GM18873 (cell line): ENCODE measurements around the gene HMG20B.
"Not testable (repeated sequence)": the region's sequence is repeated elsewhere in the genome, so short reads cannot be mapped to it uniquely, and the experiment has no call there.

ENCODE experiments used
- ATAC-seq: cut with Tn5 transposase; IDR thresholded peaks from one replicate; pipeline ENCODE4 v1.9.1; 2021; ENCODE audit warnings: mild to moderate bottlenecking, moderate library complexity, moderate number of reproducible peaks; ENCODE audit not compliant: unreplicated experiment, low FRiP score

HMG20B gene

DNA sequence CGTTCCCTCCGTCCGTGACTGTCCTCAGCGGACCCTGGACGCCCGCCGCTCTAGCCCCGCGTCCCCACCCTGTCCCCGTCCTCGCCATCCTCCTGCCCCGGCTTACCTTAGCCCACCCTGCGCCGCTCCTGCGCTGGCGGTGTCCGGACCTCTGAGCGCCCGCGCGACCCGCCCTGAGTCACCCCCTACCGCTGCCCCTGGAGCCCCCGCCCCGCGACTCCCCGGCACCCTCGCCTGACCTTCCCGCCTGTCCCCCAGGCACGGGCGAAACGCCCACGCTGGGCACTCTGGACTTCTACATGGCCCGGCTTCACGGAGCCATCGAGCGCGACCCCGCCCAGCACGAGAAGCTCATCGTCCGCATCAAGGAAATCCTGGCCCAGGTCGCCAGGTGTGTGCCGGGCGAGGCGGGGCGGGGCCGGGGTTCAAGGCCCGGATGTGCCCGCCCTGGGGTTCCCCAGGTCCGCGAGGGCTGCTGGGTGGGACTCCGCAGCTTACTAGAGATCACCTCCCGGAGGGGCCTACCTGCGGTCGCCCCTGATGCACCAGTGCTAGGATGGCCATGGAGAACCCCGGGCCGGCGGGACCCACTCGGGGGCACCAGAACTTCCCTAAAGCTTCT lies 5.1 kb downstream of the HMG20B start:
- no peak for ATAC-seq

DNA sequence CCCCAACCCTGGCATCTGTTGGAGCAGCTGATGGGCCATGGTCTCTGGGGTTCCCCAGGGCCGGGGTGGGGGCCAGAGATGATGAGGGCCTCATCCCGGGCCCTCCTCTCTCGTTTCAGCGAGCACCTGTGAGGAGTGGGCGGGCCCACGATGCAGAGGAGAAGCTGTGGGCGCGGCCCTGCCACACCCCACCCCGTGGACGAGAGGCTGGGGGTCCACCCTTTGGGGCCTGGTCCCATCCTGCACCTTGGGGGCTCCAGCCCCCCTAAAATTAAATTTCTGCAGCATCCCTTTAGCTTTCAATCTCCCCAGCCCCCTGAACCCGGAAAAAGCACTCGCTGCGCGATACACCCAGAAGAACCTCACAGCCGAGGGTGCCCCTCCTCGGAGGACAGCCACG lies 5.6 kb downstream of the HMG20B start:
- no peak for ATAC-seq

GRCh38 chr19:3580156-3580934 lies 7.6 kb downstream of the HMG20B start:
- no peak for ATAC-seq

GRCh38 chr19:3581792-3582191 lies 9.0 kb downstream of the HMG20B start:
- not testable (repeated sequence) for ATAC-seq

- ATAC-seq, result not testable (repeated sequence)
Observed at GRCh38 chr19:3584036-3584802, 11.5 kb downstream of the HMG20B start.

GRCh38 chr19:3585301-3586126 lies 12.8 kb downstream of the HMG20B start, which contains the start of gene GIPC3:
GIPC3 (plus strand) TSS chr19:3585478; CDS start chr19:3585598, 120 bp downstream.
- ATAC-seq, result no peak

GRCh38 chr19:3586127-3586626 lies 13.4 kb downstream of the HMG20B start:
- ATAC-seq, result no peak

DNA sequence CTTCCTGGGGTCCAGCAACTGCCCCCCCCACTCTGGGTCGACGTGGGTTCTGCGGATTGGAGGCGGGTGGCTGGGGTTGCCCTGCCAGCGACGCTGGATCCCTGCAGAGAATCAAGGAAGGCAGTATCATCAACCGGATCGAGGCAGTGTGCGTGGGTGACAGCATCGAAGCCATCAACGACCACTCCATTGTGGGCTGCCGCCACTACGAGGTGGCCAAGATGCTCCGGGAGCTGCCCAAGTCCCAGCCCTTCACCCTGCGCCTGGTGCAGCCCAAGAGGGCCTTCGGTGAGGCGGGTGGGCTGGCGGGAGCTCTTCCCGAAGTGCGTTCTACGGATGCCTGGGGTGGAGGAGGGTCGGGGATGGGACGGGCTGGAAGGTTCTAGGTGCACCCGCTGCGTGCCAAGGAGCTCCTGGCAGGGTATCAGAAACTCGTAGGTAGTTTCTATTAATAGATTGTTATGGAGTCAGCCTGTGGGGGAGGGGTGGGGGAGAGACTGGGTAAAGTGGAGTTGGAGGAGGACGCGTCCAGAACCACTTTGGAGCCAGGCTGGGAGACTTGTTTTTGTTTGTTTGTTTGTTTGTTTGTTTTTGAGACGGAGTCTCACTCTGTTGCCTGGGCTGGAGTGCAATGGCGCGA lies 14.1 kb downstream of the HMG20B start:
- no peak for ATAC-seq

- ATAC-seq, result no peak
Observed at GRCh38 chr19:3589439-3589838, 16.7 kb downstream of the HMG20B start.

DNA sequence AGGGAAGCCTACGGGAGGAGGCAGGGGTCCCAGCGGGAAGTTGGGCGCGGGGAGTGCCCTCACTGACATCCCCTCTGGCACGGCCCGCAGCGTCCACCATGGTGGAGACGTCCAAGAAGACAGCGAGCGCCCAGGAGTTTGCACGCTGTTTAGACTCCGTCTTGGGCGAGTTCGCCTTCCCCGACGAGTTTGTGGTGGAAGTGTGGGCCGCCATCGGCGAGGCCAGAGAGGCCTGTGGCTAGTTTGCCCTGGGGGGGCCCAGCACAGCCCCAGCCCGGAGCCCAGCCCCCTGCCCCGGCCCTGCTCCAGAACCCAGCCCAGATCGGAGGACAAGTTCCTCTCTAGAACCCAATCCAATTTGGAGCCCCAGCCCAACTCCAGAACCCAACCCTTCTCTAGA lies 17.2 kb downstream of the HMG20B start:
- no peak for ATAC-seq

- ATAC-seq, result no peak
Observed at GRCh38 chr19:3590991-3591659, 18.4 kb downstream of the HMG20B start.

GRCh38 chr19:3591876-3592613 lies 19.3 kb downstream of the HMG20B start:
- ATAC-seq, result no peak

DNA sequence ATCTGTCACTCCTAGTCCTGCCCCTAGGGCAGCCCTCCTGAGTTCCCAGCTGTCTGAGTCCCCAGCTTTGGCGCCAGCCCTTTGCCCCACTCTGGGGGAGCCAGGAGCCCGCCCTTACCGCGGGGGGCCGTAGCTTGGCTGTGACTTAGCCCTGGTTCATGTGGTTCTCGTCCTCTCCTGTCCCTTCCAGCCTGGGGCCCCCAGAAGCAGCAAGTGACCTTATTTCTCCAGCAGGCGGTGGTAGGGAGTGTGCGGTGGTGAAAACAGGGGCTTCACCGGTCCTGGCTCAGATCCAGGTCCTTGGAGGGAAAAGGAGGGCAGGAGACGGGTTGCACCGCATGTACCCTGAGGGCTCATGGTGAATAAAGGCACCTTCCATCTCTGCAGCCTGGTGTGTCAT lies 20.4 kb downstream of the HMG20B start:
- no peak for ATAC-seq

GRCh38 chr19:3595521-3596061 lies 22.8 kb downstream of the HMG20B start:
- no peak for ATAC-seq

GRCh38 chr19:3599776-3600187 lies 27.0 kb downstream of the HMG20B start:
- no peak for ATAC-seq

DNA sequence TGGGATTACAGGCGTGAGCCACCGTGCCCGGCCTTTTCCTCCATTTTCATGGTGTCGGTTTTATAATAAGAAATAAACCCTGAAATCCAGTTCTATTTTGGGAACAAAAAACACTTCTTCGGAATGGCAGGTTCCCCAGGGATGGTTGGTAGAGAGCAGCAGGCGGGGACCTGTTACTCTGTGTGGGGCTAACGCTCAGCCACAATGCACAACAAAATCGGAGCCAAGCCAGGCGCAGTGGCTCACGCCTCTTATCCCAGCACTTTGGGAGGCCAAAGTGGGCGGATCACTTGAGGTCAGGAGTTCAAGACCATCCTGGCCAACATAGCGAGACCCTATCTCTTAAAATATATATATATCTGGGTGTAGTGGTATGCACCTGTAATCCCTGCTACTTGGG lies 28.3 kb downstream of the HMG20B start:
- no peak for ATAC-seq

DNA sequence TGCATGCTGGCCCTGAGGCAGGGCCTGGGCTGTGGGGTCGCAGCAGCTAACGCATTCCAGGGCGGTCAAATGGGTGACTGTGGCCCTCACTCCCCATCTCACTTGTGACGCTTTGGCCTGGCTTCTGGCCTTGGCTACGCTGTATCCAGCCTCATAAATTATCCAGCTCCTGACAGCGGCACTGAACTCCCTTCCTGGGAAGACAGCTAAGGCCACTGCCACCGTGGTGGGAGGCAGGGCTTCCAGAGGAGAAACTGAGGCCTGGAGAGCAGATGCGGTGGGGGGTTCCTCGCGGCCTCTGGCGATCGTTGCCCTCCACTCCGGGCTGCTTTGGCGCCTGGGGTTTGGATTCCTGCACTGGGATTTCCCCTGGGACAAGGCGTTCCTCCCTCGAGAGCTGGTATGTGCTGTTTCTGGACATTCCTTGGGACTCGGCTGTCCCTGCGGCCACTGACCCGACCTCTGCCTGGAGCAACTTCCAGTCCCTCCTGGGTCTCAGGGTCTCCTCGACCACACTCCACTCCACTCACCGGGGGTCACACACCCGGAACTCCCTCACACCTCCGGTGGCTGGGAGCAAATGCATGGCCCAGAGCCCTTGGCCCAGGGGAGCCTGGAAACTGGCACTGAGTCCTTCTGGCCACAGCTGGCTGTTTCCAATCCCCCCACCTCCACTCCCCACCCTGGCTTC lies 30.5 kb downstream of the HMG20B start:
- ATAC-seq, result no peak
